GM21529 (cell line): ENCODE measurements around the gene FAM20C.

Source experiments
- ATAC-seq: cut with Tn5 transposase; IDR thresholded peaks from one replicate; pipeline ENCODE4 v1.9.1; 2021; ENCODE audit not compliant: unreplicated experiment

The FAM20C gene

GRCh38 chr7:223118-223800 lies 30.9 kb downstream of the FAM20C start:
- no peak for ATAC-seq

GRCh38 chr7:223861-224260 lies 31.5 kb downstream of the FAM20C start:
- ATAC-seq: no peak

DNA sequence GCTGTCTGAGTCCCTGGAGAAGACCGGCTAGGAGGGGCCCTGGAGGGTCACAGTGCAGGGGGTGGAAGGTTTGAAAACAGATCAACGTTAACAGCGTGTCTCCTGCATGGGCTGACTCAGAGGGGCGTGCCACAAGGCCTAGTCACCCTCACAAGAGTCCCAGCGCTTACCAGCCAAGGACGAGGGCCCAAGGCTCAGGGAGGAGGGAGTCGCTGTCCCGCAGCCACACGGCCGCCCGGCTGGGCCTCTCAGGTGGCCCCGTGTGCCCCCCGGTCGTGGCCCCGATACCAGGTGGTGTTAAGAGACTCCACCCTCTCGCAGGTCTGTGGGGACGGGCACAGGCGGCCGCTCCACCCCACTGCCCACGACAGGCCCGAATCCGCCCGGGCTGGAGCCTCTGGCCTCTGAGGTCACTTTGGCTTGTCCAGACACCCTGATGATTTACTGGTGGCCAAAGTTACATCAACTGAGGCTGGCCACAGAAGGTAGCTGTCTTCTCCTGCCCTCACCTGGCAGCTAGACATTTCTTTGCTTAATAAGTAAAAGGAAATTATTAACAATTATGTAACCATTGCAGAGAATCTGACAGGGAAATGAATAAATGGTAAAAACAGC lies 34.0 kb downstream of the FAM20C start:
- no peak for ATAC-seq

DNA sequence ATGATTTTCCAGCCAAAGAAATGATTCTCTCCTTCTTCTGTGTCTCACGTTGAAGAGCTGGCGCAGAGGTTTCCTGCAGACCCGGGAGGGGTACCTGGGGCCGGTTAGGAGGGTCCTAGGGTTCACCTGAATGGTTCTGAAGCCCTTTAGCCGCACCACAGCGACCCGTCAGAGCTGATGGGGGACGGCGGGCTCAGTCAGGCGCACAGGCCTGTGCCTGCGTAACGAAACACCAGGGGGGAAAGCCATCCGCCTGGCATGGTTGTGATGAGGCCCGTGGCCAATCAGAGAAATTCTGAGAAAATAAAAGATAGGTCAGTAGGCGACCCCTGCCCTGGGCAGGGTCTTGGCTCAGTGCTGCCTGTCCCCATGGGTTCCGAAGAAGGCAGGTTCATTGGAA lies 35.6 kb downstream of the FAM20C start:
- no peak for ATAC-seq

GRCh38 chr7:228610-229009 lies 36.2 kb downstream of the FAM20C start:
- no peak for ATAC-seq

DNA sequence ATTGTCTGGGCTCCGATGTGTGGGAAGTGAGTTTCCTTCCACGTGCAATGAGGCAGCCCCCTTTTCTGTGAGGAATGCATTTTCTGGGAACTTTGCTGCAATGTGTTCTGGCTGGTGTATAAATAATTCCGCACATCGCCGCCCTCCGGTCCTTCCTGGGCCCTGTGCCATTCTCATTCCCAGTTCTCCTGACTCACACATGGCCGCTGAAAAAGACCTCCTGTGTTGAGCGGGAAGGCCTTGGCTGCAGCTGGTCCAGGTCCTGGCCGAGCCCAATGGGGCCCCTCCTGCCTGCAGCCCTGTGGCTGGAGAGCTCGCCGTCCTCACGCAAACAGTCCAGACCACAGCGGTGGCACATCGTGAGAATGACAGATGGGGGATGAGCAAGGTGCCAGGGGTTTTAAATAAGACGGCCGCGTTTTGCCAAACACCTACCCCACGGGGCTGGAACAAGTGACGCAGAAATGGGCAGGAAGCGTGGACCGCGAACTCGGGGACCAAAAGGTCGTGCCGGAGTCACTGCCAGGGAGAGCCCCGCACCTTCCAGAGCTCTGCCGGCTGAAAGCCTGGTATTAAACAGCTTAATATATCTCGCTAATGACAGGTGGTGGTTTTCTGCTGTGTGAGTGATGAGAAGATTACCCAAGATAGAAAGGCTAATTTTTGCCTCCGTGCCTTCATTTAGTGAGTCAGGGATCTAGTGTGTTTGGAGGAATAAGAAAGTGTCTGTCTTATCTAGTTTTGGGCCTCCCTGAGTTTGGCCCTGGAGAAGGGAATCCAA lies 37.0 kb downstream of the FAM20C start:
- no peak for ATAC-seq

DNA sequence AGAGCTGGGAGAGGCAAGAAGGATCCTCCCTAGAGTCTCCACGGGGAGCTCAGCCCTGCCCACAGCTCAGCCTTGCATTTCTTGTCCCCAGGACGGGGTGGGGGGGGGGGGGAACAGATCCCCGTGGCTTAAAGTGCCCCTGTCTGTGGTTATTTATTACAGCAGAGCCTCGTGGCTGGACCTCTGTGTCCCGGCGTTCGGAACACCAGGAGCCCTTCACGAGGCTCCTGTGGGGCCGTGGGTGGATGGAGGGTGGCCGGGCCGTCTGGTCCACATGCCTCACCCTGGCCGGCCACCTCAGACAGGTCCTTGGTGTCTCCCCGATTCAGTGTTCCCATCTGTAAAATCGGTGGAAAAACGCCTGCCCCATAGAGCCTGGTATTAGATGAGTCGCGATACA lies 37.9 kb downstream of the FAM20C start:
- no peak for ATAC-seq

GRCh38 chr7:231030-231857 lies 38.9 kb downstream of the FAM20C start:
- ATAC-seq: no peak

DNA sequence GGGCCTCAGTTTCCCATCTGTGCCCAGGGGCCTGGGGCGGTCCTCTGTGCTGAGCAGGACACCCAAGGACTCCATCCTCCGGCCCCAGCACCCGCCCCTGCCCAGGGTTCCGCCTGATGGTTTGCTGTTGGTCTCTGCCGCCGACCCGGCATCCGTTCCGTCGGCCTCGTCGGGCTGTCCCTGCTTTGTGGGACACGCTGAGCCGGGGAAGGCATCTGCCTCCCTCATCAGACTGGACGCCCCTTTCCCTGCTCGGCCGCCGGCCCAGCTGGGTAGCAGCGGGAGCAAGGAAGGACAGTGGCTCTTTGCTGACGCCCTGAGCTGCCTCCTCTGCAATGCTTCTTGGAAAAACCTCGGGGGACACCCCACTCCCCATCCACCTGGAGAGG lies 39.5 kb downstream of the FAM20C start:
- no peak for ATAC-seq

GRCh38 chr7:232410-233248 lies 40.3 kb downstream of the FAM20C start:
- ATAC-seq: no peak

DNA sequence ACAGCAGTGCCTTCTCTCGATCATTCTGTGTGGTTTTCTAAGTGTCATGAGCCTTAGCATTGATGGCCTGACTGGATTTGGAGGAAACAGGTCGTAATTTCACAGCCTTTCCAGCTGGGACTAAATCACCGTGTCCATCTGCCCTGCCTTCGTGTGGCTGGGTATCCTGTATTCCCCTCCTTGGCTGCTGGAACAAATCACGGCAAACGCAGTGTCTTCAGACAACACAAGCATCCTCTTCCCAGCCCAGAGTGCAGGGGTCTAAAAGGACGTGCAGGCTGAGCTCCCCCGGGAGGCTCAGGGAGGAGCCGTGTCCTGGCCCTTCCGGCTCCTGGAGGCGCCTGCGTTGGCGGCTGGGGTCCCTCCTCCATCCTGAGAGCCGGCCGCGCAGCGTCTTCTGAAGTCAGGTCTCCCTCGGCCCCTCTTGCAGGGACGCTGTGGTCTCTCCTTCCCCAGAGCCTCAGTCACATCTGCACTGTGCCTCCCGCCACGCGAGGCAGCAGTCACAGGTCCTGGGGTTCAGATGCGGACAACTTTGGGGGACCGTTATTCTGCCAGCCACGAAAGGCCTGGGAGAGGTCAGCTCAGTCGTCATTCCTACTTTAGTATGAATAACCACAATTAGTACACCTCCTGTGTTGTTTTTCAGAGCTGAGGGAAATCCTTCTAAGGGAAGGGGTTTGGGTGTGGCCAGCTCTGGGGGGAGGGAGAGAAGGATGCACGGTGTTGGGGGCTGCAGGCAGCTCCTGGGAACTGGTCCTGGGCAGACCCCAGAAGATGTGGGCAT lies 41.1 kb downstream of the FAM20C start:
- ATAC-seq: no peak

GRCh38 chr7:234051-234707 lies 41.8 kb downstream of the FAM20C start:
- no peak for ATAC-seq

- ATAC-seq: no peak
These were observed 42.6 kb downstream of the FAM20C start for GRCh38 chr7:234708-235553.

GRCh38 chr7:235576-236395 lies 43.4 kb downstream of the FAM20C start:
- no peak for ATAC-seq

- no peak for ATAC-seq
These were observed 44.6 kb downstream of the FAM20C start for GRCh38 chr7:236967-237366.

GRCh38 chr7:237385-237784 lies 45.0 kb downstream of the FAM20C start:
- no peak for ATAC-seq

- no peak for ATAC-seq
These were observed 47.8 kb downstream of the FAM20C start for GRCh38 chr7:240146-240676.
